Breast epithelium (tissue), 3 donors: Measurements from ENCODE around the gene RAB5B.

Source experiments
- POLR2A ChIP-seq: fragments of 450-650 bp; IDR thresholded peaks from one replicate; pipeline ENCODE4 v1.6.1; 2016; ENCODE audit warnings: antibody characterized with exemption, mild to moderate bottlenecking, moderate library complexity
- TF ChIP-seq, protein P1 (sequence below), 3 donors: fragments of 450-650 bp; IDR thresholded peaks; one replicate each; pipeline ENCODE4 v1.5.1; 2016 to 2017; ENCODE audit warnings: antibody characterized with exemption in 3 of 3, mild to moderate bottlenecking in 3 of 3, moderate library complexity in 3 of 3

DNA sequence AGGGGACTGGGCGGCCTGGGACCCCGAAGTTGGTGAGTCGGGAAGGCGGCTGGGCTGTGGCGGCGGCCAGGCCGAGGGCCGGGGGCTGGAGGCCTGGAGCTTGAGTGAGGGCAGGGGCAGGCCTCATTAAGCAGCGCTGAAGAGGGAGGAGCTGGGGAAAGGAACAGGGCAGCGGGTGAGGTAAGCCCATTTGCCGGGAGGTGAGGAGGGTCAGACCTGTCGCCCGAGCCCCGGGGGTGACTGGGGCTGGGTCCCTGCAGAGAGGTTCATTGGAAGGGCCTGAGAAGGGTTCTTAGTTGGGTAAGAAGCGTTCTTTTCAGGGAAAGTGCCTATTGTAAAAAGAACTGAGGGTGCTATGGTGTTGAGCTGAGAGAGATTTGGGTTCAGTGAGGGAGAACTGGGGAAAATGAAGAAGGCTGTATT is 441 bp downstream of the RAB5B start:
- TF ChIP-seq, protein P1, sequence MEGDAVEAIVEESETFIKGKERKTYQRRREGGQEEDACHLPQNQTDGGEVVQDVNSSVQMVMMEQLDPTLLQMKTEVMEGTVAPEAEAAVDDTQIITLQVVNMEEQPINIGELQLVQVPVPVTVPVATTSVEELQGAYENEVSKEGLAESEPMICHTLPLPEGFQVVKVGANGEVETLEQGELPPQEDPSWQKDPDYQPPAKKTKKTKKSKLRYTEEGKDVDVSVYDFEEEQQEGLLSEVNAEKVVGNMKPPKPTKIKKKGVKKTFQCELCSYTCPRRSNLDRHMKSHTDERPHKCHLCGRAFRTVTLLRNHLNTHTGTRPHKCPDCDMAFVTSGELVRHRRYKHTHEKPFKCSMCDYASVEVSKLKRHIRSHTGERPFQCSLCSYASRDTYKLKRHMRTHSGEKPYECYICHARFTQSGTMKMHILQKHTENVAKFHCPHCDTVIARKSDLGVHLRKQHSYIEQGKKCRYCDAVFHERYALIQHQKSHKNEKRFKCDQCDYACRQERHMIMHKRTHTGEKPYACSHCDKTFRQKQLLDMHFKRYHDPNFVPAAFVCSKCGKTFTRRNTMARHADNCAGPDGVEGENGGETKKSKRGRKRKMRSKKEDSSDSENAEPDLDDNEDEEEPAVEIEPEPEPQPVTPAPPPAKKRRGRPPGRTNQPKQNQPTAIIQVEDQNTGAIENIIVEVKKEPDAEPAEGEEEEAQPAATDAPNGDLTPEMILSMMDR (IDR thresholded peaks at IDR 0.05) = no peak
- TF ChIP-seq POLR2A = no peak
